ENCODE data around the gene CEBPZOS.
"Not testable (repeated sequence)": the region's sequence is repeated elsewhere in the genome, so short reads cannot be mapped to it uniquely, and the experiment has no call there.

CEBPZOS gene

GRCh38 chr2:37191747-37192146 is 4.5 kb upstream of the CEBPZOS start:
- no peak for DNase-seq

DNA sequence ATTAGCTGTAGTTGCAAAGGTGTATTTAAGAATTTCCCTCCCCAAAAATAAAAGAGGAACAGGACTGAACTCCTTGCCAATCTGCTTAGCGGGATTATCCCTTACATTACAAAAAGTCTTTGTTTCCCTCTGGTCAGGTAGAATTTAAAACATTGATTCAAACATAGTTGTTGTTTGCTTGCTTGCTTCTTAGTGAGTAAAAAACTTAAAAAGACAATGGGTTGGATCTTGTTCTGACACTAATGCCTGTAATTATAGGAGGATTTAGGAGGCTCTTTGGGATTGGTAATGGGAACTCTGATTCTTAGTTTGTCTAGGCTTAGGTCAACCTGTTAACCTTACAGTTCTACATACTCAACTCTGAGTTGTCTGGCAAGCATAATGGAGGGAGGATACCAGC is 3.7 kb upstream of the CEBPZOS start:
- no peak for DNase-seq

- not testable (repeated sequence) for DNase-seq
These were observed 405 bp upstream of the CEBPZOS start for GRCh38 chr2:37195862-37196319.

DNA sequence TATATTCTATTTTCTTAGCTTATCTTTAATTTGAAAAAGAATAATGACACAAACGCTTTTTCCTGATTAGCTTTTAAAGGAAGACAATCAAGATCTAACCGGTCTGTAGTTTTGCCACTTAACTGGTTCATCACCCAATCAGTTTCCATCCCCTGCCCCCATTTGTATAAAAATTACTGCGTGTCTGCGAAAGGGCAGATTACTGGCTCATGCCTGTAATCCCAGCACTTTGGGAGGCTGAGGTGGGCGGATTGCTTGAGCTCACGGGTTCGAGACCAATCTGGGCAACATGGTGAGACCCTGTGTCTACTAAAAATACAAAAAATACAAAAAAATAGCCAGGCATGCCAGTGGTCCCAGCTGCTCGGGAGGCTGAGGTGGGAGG is 2.4 kb downstream of the CEBPZOS start:
- no peak for DNase-seq

GRCh38 chr2:37201208-37201607 is 4.9 kb downstream of the CEBPZOS start:
- DNase-seq = peak; percentile 18

GRCh38 chr2:37201766-37202165 is 5.5 kb downstream of the CEBPZOS start:
- DNase-seq = peak; percentile 24

GRCh38 chr2:37203708-37204107 is 7.4 kb downstream of the CEBPZOS start:
- no peak for DNase-seq

DNA sequence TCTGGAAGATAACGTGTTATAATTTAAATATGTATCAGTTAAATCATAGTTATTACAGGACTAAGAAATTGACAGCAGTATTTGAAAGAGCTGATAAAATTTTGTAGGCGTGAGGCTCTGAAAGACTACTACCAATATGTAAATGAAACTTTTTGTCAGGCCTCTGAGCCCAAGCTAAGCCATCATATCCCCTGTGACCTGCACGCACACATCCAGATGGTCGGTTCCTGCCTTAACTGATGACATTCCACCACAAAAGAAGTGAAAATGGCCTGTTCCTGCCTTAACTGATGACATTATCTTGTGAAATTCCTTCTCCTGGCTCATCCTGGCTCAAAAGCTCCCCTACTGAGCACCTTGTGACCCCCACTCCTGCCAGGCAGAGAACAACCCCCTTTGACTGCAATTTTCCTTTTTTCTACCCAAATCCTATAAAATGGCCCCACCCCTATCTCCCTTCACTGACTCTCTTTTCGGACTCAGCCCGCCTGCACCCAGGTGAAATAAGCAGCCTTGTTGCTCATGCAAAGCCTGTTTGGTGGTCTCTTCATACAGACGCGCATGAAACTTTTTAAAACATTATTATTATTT is 8.9 kb downstream of the CEBPZOS start:
- DNase-seq = not testable (repeated sequence)

DNA sequence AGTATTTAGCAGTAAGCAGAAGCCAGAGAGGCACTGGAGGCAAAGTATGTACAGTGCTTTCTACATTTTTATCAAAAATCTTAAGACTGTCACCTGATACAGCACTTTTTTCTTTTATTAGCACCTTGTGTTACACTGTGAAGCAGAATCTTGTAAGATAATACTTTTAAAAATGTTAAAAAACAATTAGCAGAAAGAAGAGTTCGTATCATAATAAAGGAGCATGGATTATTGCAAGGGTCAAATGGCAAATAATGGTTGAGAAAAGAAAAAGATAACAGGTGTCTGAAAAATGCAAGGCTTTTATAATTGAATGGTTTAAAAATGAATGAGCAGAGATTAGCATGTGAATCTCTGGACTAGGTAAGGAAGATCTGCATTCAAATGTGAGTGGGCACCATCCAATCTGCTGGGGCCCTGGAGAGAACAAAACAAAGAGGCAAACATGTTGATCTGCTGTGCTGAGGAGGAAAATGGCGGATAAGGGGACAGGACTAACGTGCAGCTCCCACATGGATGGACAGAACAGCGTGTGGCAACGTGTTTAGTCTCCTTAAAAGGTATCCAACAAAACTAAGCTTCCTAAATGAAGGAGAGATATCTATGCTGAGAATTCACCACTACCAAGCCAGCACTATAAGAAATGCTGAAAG is 9.5 kb downstream of the CEBPZOS start:
- no peak for DNase-seq

GRCh38 chr2:37206760-37207159 is 10.5 kb downstream of the CEBPZOS start:
- not testable (repeated sequence) for DNase-seq

GRCh38 chr2:37211212-37211611 is 14.9 kb downstream of the CEBPZOS start:
- DNase-seq = no peak

- DNase-seq = no peak
These were observed 15.6 kb downstream of the CEBPZOS start for GRCh38 chr2:37211939-37212338.

GRCh38 chr2:37215250-37215649 is 19.0 kb downstream of the CEBPZOS start:
- peak; percentile 68 for DNase-seq

DNA sequence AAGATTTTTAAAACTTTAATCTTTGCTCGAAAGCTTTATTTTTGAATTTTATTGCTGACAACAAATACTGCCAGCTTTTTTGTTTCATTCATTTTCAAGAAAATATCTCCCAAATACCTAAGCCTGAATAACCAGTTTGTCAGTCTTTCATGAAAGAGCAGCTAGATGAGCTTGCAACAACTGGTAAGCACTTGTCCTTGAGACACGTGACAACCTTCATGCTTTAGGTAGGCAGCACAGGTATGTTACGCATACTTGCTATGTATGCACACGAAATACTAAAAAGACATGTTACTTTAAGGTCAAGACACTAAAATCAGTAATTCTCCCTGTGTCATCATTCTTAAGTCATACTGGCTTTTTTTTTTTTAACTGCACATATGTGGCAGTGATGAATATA is 22.8 kb downstream of the CEBPZOS start:
- no peak for DNase-seq

GRCh38 chr2:37223131-37223530 is 26.8 kb downstream of the CEBPZOS start:
- no peak for DNase-seq

- DNase-seq = no peak
These were observed 27.8 kb downstream of the CEBPZOS start for GRCh38 chr2:37224063-37224462.

- DNase-seq = not testable (repeated sequence)
These were observed 28.8 kb downstream of the CEBPZOS start for GRCh38 chr2:37225129-37225528.

GRCh38 chr2:37226863-37227262 is 30.6 kb downstream of the CEBPZOS start:
- DNase-seq = no peak

DNA sequence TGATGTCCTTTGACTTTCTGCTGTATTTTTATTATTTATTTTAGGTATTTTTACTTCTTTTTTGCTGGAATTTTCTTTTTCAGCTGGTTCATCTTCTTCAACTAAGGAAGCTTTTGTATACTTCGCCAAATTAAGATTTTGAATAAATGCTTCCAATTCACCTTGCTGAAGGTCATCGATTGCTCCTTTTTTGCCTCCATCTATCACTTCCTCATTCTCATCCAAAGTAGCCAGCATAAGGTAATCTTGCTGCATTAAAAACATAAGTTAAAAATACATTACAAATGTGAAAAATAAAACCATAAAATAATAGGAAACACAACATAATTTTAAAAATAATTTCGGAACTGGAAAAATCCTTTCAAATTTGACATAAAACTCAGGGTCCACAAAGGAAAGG is 32.5 kb downstream of the CEBPZOS start:
- no peak for DNase-seq

DNA sequence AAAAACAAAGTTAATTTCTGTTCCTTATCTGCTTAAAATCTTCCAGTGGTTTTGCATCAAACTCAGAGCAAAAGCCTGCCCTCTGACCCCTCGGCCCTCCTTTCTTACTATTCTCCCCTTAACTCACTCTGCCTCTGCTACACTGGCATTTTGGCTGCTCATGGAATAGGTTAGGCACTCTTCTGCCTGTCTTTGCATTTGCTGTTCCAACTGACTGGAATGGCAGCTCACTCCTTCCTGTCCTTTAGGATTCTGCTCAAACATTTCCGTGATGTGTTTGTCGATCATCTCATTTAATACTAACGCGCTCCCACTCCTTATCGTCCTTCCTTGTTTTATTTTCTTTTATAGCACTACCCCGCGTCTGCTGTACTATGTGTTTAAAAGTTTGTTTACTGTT is 34.3 kb downstream of the CEBPZOS start:
- peak; percentile 34 for DNase-seq

GRCh38 chr2:37231241-37232130 is 35.2 kb downstream of the CEBPZOS start, which contains the start of the genes CEBPZ and NDUFAF7:
Gene CEBPZ (minus strand): TSS chr2:37231596. CDS start chr2:37231567, 29 bp downstream.
Gene NDUFAF7 (plus strand): TSS chr2:37231658. CDS start chr2:37231706, 48 bp downstream.
- peak; percentile 93 for DNase-seq

- peak; percentile 65 for DNase-seq
These were observed 36.0 kb downstream of the CEBPZOS start for GRCh38 chr2:37232131-37232933.

- no peak for DNase-seq
These were observed 47.1 kb downstream of the CEBPZOS start for GRCh38 chr2:37243435-37243834.
